K562 (cell line): ENCODE measurements around the gene SLC7A4. TPM values are rescaled to one million over a fixed set of nuclear protein-coding genes. Genes with fewer than 3 reads are reported as not detected.

ENCODE experiments used
- CTCFL ChIP-seq: IDR thresholded peaks from 2 replicates; pipeline ENCODE4 v1.6.1; 2011; ENCODE audit warnings: borderline replicate concordance, low read depth, mild to moderate bottlenecking, moderate library complexity, low read length; ENCODE audit not compliant: insufficient read depth, poor library complexity, severe bottlenecking
- EWSR1 ChIP-seq: fragments of 450-650 bp; IDR thresholded peaks from 2 replicates; pipeline ENCODE4 v1.6.1; 2018; ENCODE audit warnings: borderline replicate concordance, mild to moderate bottlenecking, low read depth, moderate library complexity; ENCODE audit not compliant: partially characterized antibody
- GMEB1 ChIP-seq: fragments of 250-450 bp; sonication (Bioruptor Pico); IDR thresholded peaks from 2 replicates; pipeline ENCODE4 v1.4.0; 2020; ENCODE audit warnings: mild to moderate bottlenecking
- HDAC8 ChIP-seq: fragments of 450-650 bp; IDR thresholded peaks from 2 replicates; pipeline ENCODE4 v1.6.1; 2016; ENCODE audit warnings: mild to moderate bottlenecking, missing genetic modification characterization, moderate library complexity, missing compliant biosample characterization
- HIVEP1 ChIP-seq: fragments of 250-450 bp; sonication (Bioruptor Pico); IDR thresholded peaks from 2 replicates; pipeline ENCODE4 v1.4.0; 2020; ENCODE audit warnings: mild to moderate bottlenecking
- HNRNPUL1 ChIP-seq: fragments of 200-400 bp; formaldehyde crosslinking; IDR thresholded peaks from 2 replicates; pipeline ENCODE4 v1.6.1; 2017; ENCODE audit warnings: low read length
- KAT2B ChIP-seq: IDR thresholded peaks from one replicate; pipeline ENCODE4 v1.6.1; 2012; ENCODE audit warnings: low read depth, mild to moderate bottlenecking, control low read depth, inconsistent platforms, low read length, moderate library complexity
- KHSRP ChIP-seq: fragments of 450-650 bp; IDR thresholded peaks from 2 replicates; pipeline ENCODE4 v1.6.1; 2017
- MYNN ChIP-seq, 2 experiments: sonication (generic); formaldehyde crosslinking in 1 of 2; IDR thresholded peaks; 2 replicates each; pipeline versions ENCODE4 v1.5.0 to v1.6.1; 2016 to 2020; ENCODE audit warnings: antibody characterized with exemption in 1 of 2, missing genetic modification reagents in 1 of 2
- NCOA1 ChIP-seq: fragments of 450-650 bp; IDR thresholded peaks from 2 replicates; pipeline ENCODE4 v1.6.1; 2016; ENCODE audit warnings: low read depth
- NR2C2 ChIP-seq, 2 experiments: fragments of 200-800 bp in 1 of 2; sonication (Bioruptor generic) in 1 of 2; sonication (generic) in 1 of 2; formaldehyde crosslinking in 1 of 2; IDR thresholded peaks; 2 replicates each; pipeline versions ENCODE4 v1.6.1 to v1.8.0; 2016 to 2022; ENCODE audit warnings: mild to moderate bottlenecking in 1 of 2, missing compliant biosample characterization in 1 of 2, missing genetic modification characterization in 1 of 2, missing genetic modification reagents in 1 of 2
- OTX1 ChIP-seq: fragments of 450-650 bp; formaldehyde crosslinking; IDR thresholded peaks from 2 replicates; pipeline ENCODE4 v1.4.0; 2022; ENCODE audit warnings: mild to moderate bottlenecking
- PRDM10 ChIP-seq: fragments of 450-650 bp; IDR thresholded peaks from 2 replicates; pipeline ENCODE4 v1.6.1; 2018; ENCODE audit not compliant: partially characterized antibody
- ZBTB9 ChIP-seq: fragments of 450-650 bp; formaldehyde crosslinking; IDR thresholded peaks from 2 replicates; pipeline ENCODE4 v1.4.0; 2020; ENCODE audit warnings: mild to moderate bottlenecking, moderate library complexity
- ZKSCAN3 ChIP-seq: fragments of 250-450 bp; sonication (Bioruptor Pico); IDR thresholded peaks from 2 replicates; pipeline ENCODE4 v1.4.0; 2020
- polyA plus RNA-seq, 8 experiments: library from polyadenylated mRNA; depleted of rRNA in 4 of 8; stranded (reverse) in 5 of 8; unstranded in 3 of 8; fragments of >200 nt; fragmentation: Nextera tagmentation in 2 of 8; fragmentation: Illumina TruSeq in 1 of 8; extraction: Ambion mirVana in 2 of 8; extraction: Trizol in 1 of 8; gene quantifications; 2 replicates each; pipeline versions ENCODE4 v1.2.1 to v1.2.3, GENCODE V29; 2011 to 2014; ENCODE audit warnings: inconsistent platforms in 1 of 8, missing spikeins in 1 of 8
- total RNA-seq, 7 experiments: library from RNA; depleted of rRNA in 6 of 7; stranded (reverse); fragments of >200 nt in 6 of 7; fragmentation: Illumina TruSeq in 2 of 7; extraction: Trizol in 2 of 7; gene quantifications; 2 replicates each; pipeline versions ENCODE4 v1.2.1 to v1.2.3, GENCODE V29; 2011 to 2021; ENCODE audit warnings: low replicate concordance in 1 of 7

SLC7A4 gene
- total and polyA plus RNA-seq, 9 of the 15 experiments (the other 6 are each of a cell fraction or from before 2014, with no cell fraction given), result not detected

- TF ChIP-seq CTCFL, result no peak
- no peak for TF ChIP-seq HNRNPUL1
- no peak for TF ChIP-seq PRDM10
- TF ChIP-seq KHSRP, result no peak
- no peak; the same call in 1 of the 2 replicates for TF ChIP-seq OTX1 (CRISPR knock-in tag)
- no peak for TF ChIP-seq EWSR1
- TF ChIP-seq ZKSCAN3 (CRISPR knock-in tag), result no peak
- TF ChIP-seq HDAC8 (tag), result peak; percentile 21; the same call in 1 of the 2 replicates
- no peak for TF ChIP-seq MYNN (IDR thresholded peaks at IDR 0.05)
- no peak for TF ChIP-seq MYNN (CRISPR knock-in tag; IDR thresholded peaks at IDR 0.05)
- TF ChIP-seq HIVEP1 (CRISPR knock-in tag), result no peak
- peak; percentile 56 for TF ChIP-seq ZBTB9
- TF ChIP-seq NCOA1, result no peak
- peak; percentile 33; the same call in 1 of the 2 replicates for TF ChIP-seq GMEB1
- no peak for TF ChIP-seq KAT2B
- TF ChIP-seq NR2C2 (CRISPR knock-in tag; IDR thresholded peaks at IDR 0.05), result no peak
- no peak for TF ChIP-seq NR2C2 (tag; IDR thresholded peaks at IDR 0.05)
Observed at GRCh38 chr22:21015466-21016006, 16.8 kb downstream of the SLC7A4 start (continued).
